Liver (tissue), 9 donors: ENCODE measurements around the gene FOXD1. TPM values are rescaled to one million over a fixed set of nuclear protein-coding genes. Genes with fewer than 3 reads are reported as not detected.

Source experiments
- DNase-seq: peaks from one replicate; pipeline ENCODE4 v3.0.0-alpha.2; 2017; ENCODE audit warnings: low spot score
- H3K27ac ChIP-seq, 2 donors: one replicate each; pipeline ENCODE4 v1.7.0; 2013; ENCODE audit warnings: inconsistent platforms in 2 of 2, low read length in 2 of 2, control low read depth in 1 of 2, low read depth in 1 of 2, mild to moderate bottlenecking in 1 of 2
- H3K27me3 ChIP-seq, 4 donors: one replicate each; pipeline versions ENCODE4 v1.6.1 to v1.7.0; 2013; ENCODE audit warnings: low read length in 3 of 4, inconsistent platforms in 1 of 4, mild to moderate bottlenecking in 1 of 4, moderate library complexity in 1 of 4; ENCODE audit not compliant: control insufficient read depth in 4 of 4, insufficient read depth in 4 of 4
- H3K36me3 ChIP-seq, 4 donors: one replicate each; pipeline versions ENCODE4 v1.6.1 to v1.7.0; 2013; ENCODE audit warnings: low read length in 3 of 4, mild to moderate bottlenecking in 3 of 4, low read depth in 1 of 4, moderate library complexity in 1 of 4; ENCODE audit not compliant: control insufficient read depth in 4 of 4, insufficient read depth in 3 of 4
- H3K4me1 ChIP-seq, 4 donors: one replicate each; pipeline versions ENCODE4 v1.6.1 to v1.7.0; 2013; ENCODE audit warnings: low read length in 3 of 4, mild to moderate bottlenecking in 3 of 4, moderate library complexity in 1 of 4; ENCODE audit not compliant: control insufficient read depth in 4 of 4, insufficient read depth in 4 of 4
- H3K4me3 ChIP-seq, 3 donors: one replicate each; pipeline versions ENCODE4 v1.6.1 to v1.7.0; 2013; ENCODE audit warnings: low read length in 3 of 3, control low read depth in 1 of 3, low read depth in 1 of 3, mild to moderate bottlenecking in 1 of 3
- H3K9ac ChIP-seq, 2 donors: one replicate each; pipeline ENCODE4 v1.7.0; 2013; ENCODE audit warnings: low read length in 2 of 2, mild to moderate bottlenecking in 2 of 2, moderate library complexity in 2 of 2, control low read depth in 1 of 2, low read depth in 1 of 2
- H3K9me3 ChIP-seq, 4 donors: one replicate each; pipeline versions ENCODE4 v1.6.1 to v1.7.0; 2013; ENCODE audit warnings: low read length in 3 of 4; ENCODE audit not compliant: control insufficient read depth in 4 of 4
- EGR1 ChIP-seq, 2 donors: IDR thresholded peaks; 2 replicates each; pipeline ENCODE4 v1.6.1; 2016 to 2018; ENCODE audit warnings: antibody characterized with exemption in 2 of 2, low read depth in 2 of 2
- FOXA1 ChIP-seq: IDR thresholded peaks from 2 replicates; pipeline ENCODE4 v1.6.1; 2016; ENCODE audit warnings: antibody characterized with exemption
- FOXA2 ChIP-seq: IDR thresholded peaks from 2 replicates; pipeline ENCODE4 v1.6.1; 2016; ENCODE audit warnings: antibody characterized with exemption
- GABPA ChIP-seq, 2 donors: IDR thresholded peaks in 1 of 2; conservative IDR thresholded peaks in 1 of 2; 2 replicates each; pipeline ENCODE4 v1.6.1; 2016; ENCODE audit warnings: antibody characterized with exemption in 2 of 2, mild to moderate bottlenecking in 1 of 2, moderate library complexity in 1 of 2
- HNF4A ChIP-seq, 2 donors: conservative IDR thresholded peaks; 2 replicates each; pipeline ENCODE4 v1.6.1; 2016; ENCODE audit warnings: antibody characterized with exemption in 2 of 2, mild to moderate bottlenecking in 2 of 2
- HNF4G ChIP-seq: IDR thresholded peaks from 2 replicates; pipeline ENCODE4 v1.6.1; 2016; ENCODE audit warnings: antibody characterized with exemption
- JUND ChIP-seq, 2 donors: IDR thresholded peaks; 2 replicates each; pipeline ENCODE4 v1.6.1; 2016; ENCODE audit warnings: antibody characterized with exemption in 2 of 2
- NR2F2 ChIP-seq: IDR thresholded peaks from 2 replicates; pipeline ENCODE4 v1.6.1; 2016; ENCODE audit warnings: antibody characterized with exemption
- RAD21 ChIP-seq, 2 donors: IDR thresholded peaks; 2 replicates each; pipeline ENCODE4 v1.6.1; 2016; ENCODE audit warnings: antibody characterized with exemption in 2 of 2, mild to moderate bottlenecking in 2 of 2
- RXRA ChIP-seq, 2 donors: IDR thresholded peaks; 2 replicates each; pipeline ENCODE4 v1.6.1; 2017 to 2018; ENCODE audit warnings: antibody characterized with exemption in 2 of 2, mild to moderate bottlenecking in 1 of 2
- SP1 ChIP-seq: IDR thresholded peaks from 2 replicates; pipeline ENCODE4 v1.6.1; 2018; ENCODE audit warnings: antibody characterized with exemption, mild to moderate bottlenecking
- TAF1 ChIP-seq: conservative IDR thresholded peaks from 2 replicates; pipeline ENCODE4 v1.6.1; 2016; ENCODE audit warnings: antibody characterized with exemption, mild to moderate bottlenecking
- YY1 ChIP-seq: IDR thresholded peaks from 2 replicates; pipeline ENCODE4 v1.6.1; 2016; ENCODE audit warnings: antibody characterized with exemption, mild to moderate bottlenecking
- WGBS: extraction: QIAGEN DNeasy Blood & Tissue Kit; methylation state at CpG from one replicate; pipeline ENCODE4 v1.1.7; 2013; 5-methylcytosine and 5-hydroxymethylcytosine counted together
- polyA plus RNA-seq, 2 donors: library from polyadenylated mRNA; stranded (reverse) in 1 of 2; unstranded in 1 of 2; fragments of 200-250 nt in 1 of 2; fragments of >200 nt in 1 of 2; fragmentation: Nextera tagmentation in 1 of 2; extraction: Ambion mirVana in 1 of 2; gene quantifications; one replicate each; pipeline versions ENCODE4 v1.2.1 to v1.2.3, GENCODE V29; 2013 to 2015
- total RNA-seq, 2 donors: library from RNA; depleted of rRNA; stranded (reverse); fragments of >200 nt; gene quantifications; one replicate each; pipeline ENCODE4 v1.2.3, GENCODE V29; 2014
- TF ChIP-seq, protein P1 (sequence below): fragments of 150-350 bp; IDR thresholded peaks from 2 replicates; pipeline ENCODE4 v1.5.1; 2017; ENCODE audit warnings: improper control_type of control experiment, low read depth, low read length; ENCODE audit not compliant: missing input control
- TF ChIP-seq, protein P2 (sequence below): IDR thresholded peaks from 2 replicates; pipeline ENCODE4 v1.6.1; 2016; ENCODE audit warnings: antibody characterized with exemption
- TF ChIP-seq, protein P3 (sequence below): IDR thresholded peaks from 2 replicates; pipeline ENCODE4 v1.6.1; 2016; ENCODE audit warnings: antibody characterized with exemption
- TF ChIP-seq, protein P4 (sequence below): IDR thresholded peaks from 2 replicates; pipeline ENCODE4 v1.6.1; 2016; ENCODE audit warnings: antibody characterized with exemption
- donor health status: healthy.
- donor health status: healthy.
- donor health status: healthy.
- donor health status: healthy.
- donor health status: healthy.

Gene FOXD1
- total and polyA plus RNA-seq, 4 donors = not detected

DNA sequence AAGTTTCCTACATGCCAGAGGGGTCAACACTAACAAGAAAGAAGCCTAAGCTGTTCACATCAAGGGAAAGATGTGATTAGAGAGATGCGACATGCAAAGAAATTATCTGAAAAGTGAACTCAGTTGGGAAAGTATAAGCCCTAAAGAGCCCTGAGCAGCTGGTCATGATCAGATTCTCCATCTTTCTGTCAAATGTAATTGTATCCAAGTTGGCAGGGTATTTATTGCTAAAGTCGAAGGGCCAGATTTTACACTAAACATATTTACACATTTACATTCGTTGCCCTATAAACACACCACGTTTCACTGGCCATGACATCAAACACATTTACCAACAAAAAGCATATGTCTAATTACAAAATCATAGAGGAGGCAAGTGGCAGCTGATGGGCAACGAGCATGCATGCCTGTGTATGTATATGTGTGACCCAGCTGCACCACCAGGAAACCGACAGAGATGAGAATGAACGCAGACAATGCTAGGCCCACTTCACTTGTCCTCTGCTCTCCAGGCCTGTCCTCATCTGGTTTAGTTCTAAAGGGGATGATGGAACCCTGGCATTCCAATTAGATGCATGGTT is 6.3 kb downstream of the FOXD1 start:
- H3K36me3 ChIP-seq = no peaks in the 10 kb centered on the region
- no peak overlapping the region for H3K27ac ChIP-seq
- no peak overlapping the region for H3K9ac ChIP-seq
- TF ChIP-seq FOXA2 (no peak), HNF4A (conservative IDR thresholded peaks at IDR 0.05) (no peak), HNF4G (no peak), GABPA (IDR thresholded peaks at IDR 0.05 in 1 of 2, conservative IDR thresholded peaks at IDR 0.05 in 1 of 2) (no peak), SP1 (no peak), NR2F2 (no peak), FOXA1 (no peak)
- TF ChIP-seq, protein P1, sequence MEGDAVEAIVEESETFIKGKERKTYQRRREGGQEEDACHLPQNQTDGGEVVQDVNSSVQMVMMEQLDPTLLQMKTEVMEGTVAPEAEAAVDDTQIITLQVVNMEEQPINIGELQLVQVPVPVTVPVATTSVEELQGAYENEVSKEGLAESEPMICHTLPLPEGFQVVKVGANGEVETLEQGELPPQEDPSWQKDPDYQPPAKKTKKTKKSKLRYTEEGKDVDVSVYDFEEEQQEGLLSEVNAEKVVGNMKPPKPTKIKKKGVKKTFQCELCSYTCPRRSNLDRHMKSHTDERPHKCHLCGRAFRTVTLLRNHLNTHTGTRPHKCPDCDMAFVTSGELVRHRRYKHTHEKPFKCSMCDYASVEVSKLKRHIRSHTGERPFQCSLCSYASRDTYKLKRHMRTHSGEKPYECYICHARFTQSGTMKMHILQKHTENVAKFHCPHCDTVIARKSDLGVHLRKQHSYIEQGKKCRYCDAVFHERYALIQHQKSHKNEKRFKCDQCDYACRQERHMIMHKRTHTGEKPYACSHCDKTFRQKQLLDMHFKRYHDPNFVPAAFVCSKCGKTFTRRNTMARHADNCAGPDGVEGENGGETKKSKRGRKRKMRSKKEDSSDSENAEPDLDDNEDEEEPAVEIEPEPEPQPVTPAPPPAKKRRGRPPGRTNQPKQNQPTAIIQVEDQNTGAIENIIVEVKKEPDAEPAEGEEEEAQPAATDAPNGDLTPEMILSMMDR = no peak
- 15% methylated on average over 7 of the region's 7 CpGs for WGBS
- no peak for DNase-seq
- H3K4me3 ChIP-seq = no peak overlapping the region
- peaks cover 6 to 55% (median 27%) of the 10 kb centered on the region in 4 donors for H3K27me3 ChIP-seq
- H3K4me1 ChIP-seq = peaks cover 0 to 10% (median 10%) of the 10 kb centered on the region in 4 donors
- H3K9me3 ChIP-seq = no peaks in the 10 kb centered on the region

DNA sequence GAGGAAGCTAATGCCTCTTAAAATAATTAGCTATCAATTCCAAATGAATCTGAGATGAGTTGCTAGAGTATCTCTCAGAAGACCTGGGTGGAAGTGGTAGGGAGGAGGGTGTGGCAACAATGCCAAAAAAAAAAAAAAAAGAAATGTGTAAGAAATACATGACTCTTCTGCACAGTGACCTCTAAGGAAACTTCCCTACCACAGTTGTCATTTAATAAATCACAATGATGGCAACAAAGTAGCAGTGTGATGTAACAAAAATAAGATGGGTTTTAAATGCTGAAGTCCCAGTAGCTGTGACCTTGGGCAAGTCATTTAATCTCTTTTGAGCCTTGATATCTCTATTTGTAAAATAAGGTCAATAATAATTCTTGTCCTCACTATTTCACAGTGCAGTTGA is 7.2 kb downstream of the FOXD1 start:
- no peak for DNase-seq
- H3K27me3 ChIP-seq = peaks cover 6 to 55% (median 31%) of the 10 kb centered on the region in 4 donors
- TF ChIP-seq RAD21 (IDR thresholded peaks at IDR 0.05) = no peak
- no peak for TF ChIP-seq GABPA (IDR thresholded peaks at IDR 0.05 in 1 of 2, conservative IDR thresholded peaks at IDR 0.05 in 1 of 2)
- no peak for TF ChIP-seq HNF4A (conservative IDR thresholded peaks at IDR 0.05)
- no peak for TF ChIP-seq YY1
- no peak for TF ChIP-seq JUND (IDR thresholded peaks at IDR 0.05)
- TF ChIP-seq, protein P2, sequence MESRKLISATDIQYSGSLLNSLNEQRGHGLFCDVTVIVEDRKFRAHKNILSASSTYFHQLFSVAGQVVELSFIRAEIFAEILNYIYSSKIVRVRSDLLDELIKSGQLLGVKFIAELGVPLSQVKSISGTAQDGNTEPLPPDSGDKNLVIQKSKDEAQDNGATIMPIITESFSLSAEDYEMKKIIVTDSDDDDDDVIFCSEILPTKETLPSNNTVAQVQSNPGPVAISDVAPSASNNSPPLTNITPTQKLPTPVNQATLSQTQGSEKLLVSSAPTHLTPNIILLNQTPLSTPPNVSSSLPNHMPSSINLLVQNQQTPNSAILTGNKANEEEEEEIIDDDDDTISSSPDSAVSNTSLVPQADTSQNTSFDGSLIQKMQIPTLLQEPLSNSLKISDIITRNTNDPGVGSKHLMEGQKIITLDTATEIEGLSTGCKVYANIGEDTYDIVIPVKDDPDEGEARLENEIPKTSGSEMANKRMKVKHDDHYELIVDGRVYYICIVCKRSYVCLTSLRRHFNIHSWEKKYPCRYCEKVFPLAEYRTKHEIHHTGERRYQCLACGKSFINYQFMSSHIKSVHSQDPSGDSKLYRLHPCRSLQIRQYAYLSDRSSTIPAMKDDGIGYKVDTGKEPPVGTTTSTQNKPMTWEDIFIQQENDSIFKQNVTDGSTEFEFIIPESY = no peak
- no peak for TF ChIP-seq RXRA (IDR thresholded peaks at IDR 0.05)
- no peak for TF ChIP-seq NR2F2
- TF ChIP-seq, protein P3, sequence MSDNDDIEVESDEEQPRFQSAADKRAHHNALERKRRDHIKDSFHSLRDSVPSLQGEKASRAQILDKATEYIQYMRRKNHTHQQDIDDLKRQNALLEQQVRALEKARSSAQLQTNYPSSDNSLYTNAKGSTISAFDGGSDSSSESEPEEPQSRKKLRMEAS = no peak
- H3K9me3 ChIP-seq = no peaks in the 10 kb centered on the region
- H3K36me3 ChIP-seq = no peaks in the 10 kb centered on the region
- peaks cover 0 to 14% (median 12%) of the 10 kb centered on the region in 4 donors for H3K4me1 ChIP-seq
- no peak overlapping the region for H3K4me3 ChIP-seq
- H3K27ac ChIP-seq = no peak overlapping the region
- H3K9ac ChIP-seq = no peak overlapping the region

DNA sequence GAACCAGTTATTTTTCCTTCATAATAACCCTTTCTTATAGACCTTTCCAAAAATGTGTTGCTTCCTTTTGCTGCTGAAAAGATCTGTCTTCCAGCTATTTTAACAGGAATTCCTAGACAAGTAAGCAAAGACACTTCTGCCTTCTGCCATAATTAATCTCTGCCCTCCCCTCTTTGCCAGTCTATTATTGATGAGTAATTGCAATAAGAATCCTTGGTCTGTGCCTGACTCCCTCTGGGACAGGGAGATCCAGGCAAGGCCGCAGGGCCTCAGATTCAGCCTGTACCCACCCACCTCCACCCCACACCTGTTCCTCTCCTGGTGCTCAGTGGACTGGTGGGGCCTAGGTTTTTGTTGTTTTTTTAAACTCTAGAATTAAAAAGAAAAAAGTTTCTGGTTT is 8.3 kb downstream of the FOXD1 start:
- Histone ChIP-seq H3K36me3 (no peaks in the 10 kb centered on the region), H3K4me3 (no peak overlapping the region), H3K27me3 (peaks cover 11 to 50% (median 33%) of the 10 kb centered on the region in 4 donors), H3K9ac (no peak overlapping the region), H3K4me1 (peaks cover 0 to 15% (median 12%) of the 10 kb centered on the region in 4 donors), H3K9me3 (no peaks in the 10 kb centered on the region), H3K27ac (no peak overlapping the region)
- no peak for DNase-seq
- WGBS = 47% methylated on average over 1 of the region's 1 CpG
- TF ChIP-seq HNF4A (conservative IDR thresholded peaks at IDR 0.05) (no peak), FOXA1 (no peak), YY1 (no peak), RAD21 (IDR thresholded peaks at IDR 0.05) (no peak), RXRA (IDR thresholded peaks at IDR 0.05) (no peak), GABPA (IDR thresholded peaks at IDR 0.05 in 1 of 2, conservative IDR thresholded peaks at IDR 0.05 in 1 of 2) (no peak), EGR1 (IDR thresholded peaks at IDR 0.05; ENCODE audit: low read depth in 2 of 2) (no peak), SP1 (no peak), NR2F2 (no peak), FOXA2 (no peak), JUND (IDR thresholded peaks at IDR 0.05) (no peak), HNF4G (no peak), TAF1 (no peak)
- TF ChIP-seq, protein P4, sequence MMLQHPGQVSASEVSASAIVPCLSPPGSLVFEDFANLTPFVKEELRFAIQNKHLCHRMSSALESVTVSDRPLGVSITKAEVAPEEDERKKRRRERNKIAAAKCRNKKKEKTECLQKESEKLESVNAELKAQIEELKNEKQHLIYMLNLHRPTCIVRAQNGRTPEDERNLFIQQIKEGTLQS = no peak
- TF ChIP-seq, protein P1 = no peak
- TF ChIP-seq, protein P3 = no peak
